ENCODE results near the gene BICRAL. TPM values are rescaled to one million over a fixed set of nuclear protein-coding genes. Genes with fewer than 3 reads are reported as not detected.

BICRAL gene
- total and polyA plus RNA-seq, 2 donors (not counting 1 experiment from before 2014, with no cell fraction given) = 6.9 to 11.5 TPM

GRCh38 chr6:42783876-42784642 is 2.2 kb downstream of the BICRAL start:
- DNase-seq (ENCODE audit: low read depth in 2 of 2) = peak; percentile 10 to 25
- Histone ChIP-seq H3K9me3 (ENCODE audit: control insufficient read depth, insufficient read depth, low read depth, low read length) (no peaks in the 10 kb centered on the region), H2AFZ (ENCODE audit: low read length) (no peak overlapping the region), H3K4me1 (ENCODE audit: control insufficient read depth, extremely low read depth, insufficient read depth, low read length) (peaks cover 5% of the 10 kb centered on the region), H3K4me3 (replicated peaks in 1 of 4; ENCODE audit: control extremely low read depth in 1 of 4, insufficient read depth in 1 of 4, low read depth in 3 of 4, low read length in 4 of 4) (peak overlapping the region; percentile 66 to 99 (median 84)), H4K20me1 (ENCODE audit: control insufficient read depth, extremely low read depth, insufficient read depth, low read length) (no peaks in the 10 kb centered on the region), H3K4me2 (ENCODE audit: extremely low read depth, insufficient read depth, low read length) (peak overlapping the region; percentile 86), H3K79me2 (ENCODE audit: control insufficient read depth, insufficient read depth, low read length) (peaks cover 41% of the 10 kb centered on the region), H3K9ac (ENCODE audit: insufficient read depth, low read length) (peak overlapping the region; percentile 99), H3K27ac (ENCODE audit: insufficient read depth, low read length) (peak overlapping the region; percentile 96), H3K36me3 (ENCODE audit: control insufficient read depth, insufficient read depth, low read length) (peaks cover 2% of the 10 kb centered on the region), H3K27me3 (ENCODE audit: control insufficient read depth, insufficient read depth, low read length) (no peaks in the 10 kb centered on the region)
- TF ChIP-seq EZH2 (IDR thresholded peaks at IDR 0.05; ENCODE audit: low read length, missing control alignments) (no peak), CTCF (conservative IDR thresholded peaks at IDR 0.05 in 1 of 2, IDR thresholded peaks at IDR 0.05 in 1 of 2; ENCODE audit: low read depth in 1 of 2, low read length in 2 of 2) (no peak)

GRCh38 chr6:42784717-42785498 is 3.1 kb downstream of the BICRAL start:
- no peaks in the 10 kb centered on the region for H3K27me3 ChIP-seq (ENCODE audit: control insufficient read depth, insufficient read depth, low read length)
- DNase-seq (ENCODE audit: low read depth in 2 of 2) = no peak
- H3K4me1 ChIP-seq (ENCODE audit: control insufficient read depth, extremely low read depth, insufficient read depth, low read length) = peaks cover 7% of the 10 kb centered on the region
- no peak overlapping the region for H3K27ac ChIP-seq (ENCODE audit: insufficient read depth, low read length)
- H3K4me2 ChIP-seq (ENCODE audit: extremely low read depth, insufficient read depth, low read length) = peak overlapping the region; percentile 86
- H3K4me3 ChIP-seq (replicated peaks in 1 of 4; ENCODE audit: control extremely low read depth in 1 of 4, insufficient read depth in 1 of 4, low read depth in 3 of 4, low read length in 4 of 4) = peak overlapping the region; percentile 66 to 99 (median 84)
- no peak overlapping the region for H3K9ac ChIP-seq (ENCODE audit: insufficient read depth, low read length)
- H3K36me3 ChIP-seq (ENCODE audit: control insufficient read depth, insufficient read depth, low read length) = peaks cover 2% of the 10 kb centered on the region
- H4K20me1 ChIP-seq (ENCODE audit: control insufficient read depth, extremely low read depth, insufficient read depth, low read length) = no peaks in the 10 kb centered on the region
- H3K9me3 ChIP-seq (ENCODE audit: control insufficient read depth, insufficient read depth, low read depth, low read length) = no peaks in the 10 kb centered on the region
- H3K79me2 ChIP-seq (ENCODE audit: control insufficient read depth, insufficient read depth, low read length) = peaks cover 41% of the 10 kb centered on the region
- H2AFZ ChIP-seq (ENCODE audit: low read length) = no peak overlapping the region
- no peak for TF ChIP-seq EZH2 (IDR thresholded peaks at IDR 0.05; ENCODE audit: low read length, missing control alignments)
- no peak for TF ChIP-seq CTCF (conservative IDR thresholded peaks at IDR 0.05 in 1 of 2, IDR thresholded peaks at IDR 0.05 in 1 of 2; ENCODE audit: low read depth in 1 of 2, low read length in 2 of 2)

GRCh38 chr6:42786525-42786985 is 4.7 kb downstream of the BICRAL start:
- DNase-seq (ENCODE audit: low read depth in 2 of 2) = no peak
- Histone ChIP-seq H2AFZ (ENCODE audit: low read length) (no peak overlapping the region), H3K4me1 (ENCODE audit: control insufficient read depth, extremely low read depth, insufficient read depth, low read length) (peaks cover 11% of the 10 kb centered on the region), H3K79me2 (ENCODE audit: control insufficient read depth, insufficient read depth, low read length) (peaks cover 41% of the 10 kb centered on the region), H3K4me2 (ENCODE audit: extremely low read depth, insufficient read depth, low read length) (no peak overlapping the region), H3K9ac (ENCODE audit: insufficient read depth, low read length) (no peak overlapping the region), H3K9me3 (ENCODE audit: control insufficient read depth, insufficient read depth, low read depth, low read length) (no peaks in the 10 kb centered on the region), H3K27ac (ENCODE audit: insufficient read depth, low read length) (no peak overlapping the region), H4K20me1 (ENCODE audit: control insufficient read depth, extremely low read depth, insufficient read depth, low read length) (no peaks in the 10 kb centered on the region), H3K4me3 (replicated peaks in 1 of 4; ENCODE audit: control extremely low read depth in 1 of 4, insufficient read depth in 1 of 4, low read depth in 3 of 4, low read length in 4 of 4) (no peak overlapping the region), H3K36me3 (ENCODE audit: control insufficient read depth, insufficient read depth, low read length) (peaks cover 2% of the 10 kb centered on the region), H3K27me3 (ENCODE audit: control insufficient read depth, insufficient read depth, low read length) (no peaks in the 10 kb centered on the region)
- TF ChIP-seq CTCF (conservative IDR thresholded peaks at IDR 0.05 in 1 of 2, IDR thresholded peaks at IDR 0.05 in 1 of 2; ENCODE audit: low read depth in 1 of 2, low read length in 2 of 2) (no peak), EZH2 (IDR thresholded peaks at IDR 0.05; ENCODE audit: low read length, missing control alignments) (no peak)
